NOMO-1 treated with DMSO at 0.1 percent for 48 hours (cell line): ENCODE data around the gene GIGYF1.

Experiments used
- DNase-seq: peaks from one replicate; lab custom pipeline; 2025; ENCODE audit not compliant: unreplicated experiment; lab: John Stamatoyannopoulos, UW

GIGYF1 gene

GRCh38 chr7:100632951-100633717 is 60.9 kb downstream of the GIGYF1 start:
- peak; percentile 75 for DNase-seq

- DNase-seq, result no peak
These were observed 64.0 kb downstream of the GIGYF1 start for GRCh38 chr7:100630066-100630465.
